GM18498 (cell line): ENCODE measurements around the gene IP6K3.

Source experiments
- ATAC-seq: cut with Tn5 transposase; IDR thresholded peaks from one replicate; pipeline ENCODE4 v1.9.1; 2021; ENCODE audit warnings: mild to moderate bottlenecking, moderate library complexity; ENCODE audit not compliant: unreplicated experiment

The IP6K3 gene

GRCh38 chr6:33740794-33741193 is 5.9 kb downstream of the IP6K3 start:
- ATAC-seq = no peak

GRCh38 chr6:33740204-33740608 is 6.5 kb downstream of the IP6K3 start:
- ATAC-seq = no peak

- no peak for ATAC-seq
These were observed 7.1 kb downstream of the IP6K3 start for GRCh38 chr6:33739571-33739970.

DNA sequence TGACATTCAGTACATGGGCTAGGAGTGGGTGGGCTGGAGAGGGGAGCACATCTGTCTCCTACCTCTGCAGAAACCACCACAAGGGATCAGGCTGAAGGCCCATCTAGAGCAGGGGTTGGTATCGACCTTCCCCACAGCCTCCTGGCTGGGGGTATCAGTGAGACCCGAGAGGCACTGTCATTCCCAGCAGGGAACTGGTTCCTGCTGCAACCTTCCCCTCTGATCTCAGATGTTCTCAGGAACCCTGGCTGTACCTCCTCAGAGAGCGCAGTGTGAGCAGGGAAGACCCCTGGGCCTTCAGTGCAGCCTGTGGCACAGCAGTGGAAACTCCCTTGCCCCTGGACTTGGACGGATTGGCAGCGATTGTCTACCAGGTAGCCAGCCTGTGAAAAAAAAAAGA is 7.8 kb downstream of the IP6K3 start:
- ATAC-seq = no peak

GRCh38 chr6:33738153-33738552 is 8.6 kb downstream of the IP6K3 start:
- ATAC-seq = no peak

DNA sequence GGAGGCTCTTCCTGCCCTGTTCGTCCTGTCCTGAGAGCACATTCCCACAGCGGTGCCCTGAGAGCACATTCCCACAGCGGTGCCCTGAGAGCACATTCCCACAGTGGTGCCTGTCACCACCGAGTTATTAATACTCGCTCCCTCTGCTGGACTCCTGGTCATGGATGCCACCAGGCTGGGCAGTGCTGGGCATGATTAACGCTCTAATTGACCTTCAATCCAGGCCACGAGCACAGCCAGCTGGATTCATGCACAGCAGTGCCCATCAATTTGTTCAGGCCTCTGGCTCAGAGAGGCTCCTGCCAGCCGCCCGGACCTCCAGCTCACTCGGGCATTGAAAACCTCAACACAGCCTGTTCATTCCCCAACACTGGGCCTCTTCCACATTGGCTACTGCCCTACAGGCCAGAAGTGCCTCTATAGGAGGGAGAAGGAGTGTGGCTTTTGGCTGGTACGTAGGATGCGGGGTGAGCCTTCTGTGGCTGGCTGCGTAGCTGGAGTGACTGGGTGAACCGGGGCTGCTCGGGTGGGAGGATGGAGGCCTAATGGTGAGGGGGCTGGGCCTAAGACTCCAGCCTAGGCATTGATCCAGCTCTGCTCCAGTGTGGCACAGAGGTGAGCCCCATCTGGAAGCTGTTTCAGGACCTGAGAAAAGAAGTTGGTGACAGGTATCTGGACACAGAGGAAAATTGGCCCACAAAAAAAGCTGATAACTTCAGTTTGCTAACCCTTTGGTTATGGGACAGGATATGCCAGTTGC is 9.3 kb downstream of the IP6K3 start:
- ATAC-seq = no peak

- ATAC-seq = no peak
These were observed 11.5 kb downstream of the IP6K3 start for GRCh38 chr6:33735216-33735615.

GRCh38 chr6:33733709-33734007 is 13.0 kb downstream of the IP6K3 start:
- ATAC-seq = no peak

DNA sequence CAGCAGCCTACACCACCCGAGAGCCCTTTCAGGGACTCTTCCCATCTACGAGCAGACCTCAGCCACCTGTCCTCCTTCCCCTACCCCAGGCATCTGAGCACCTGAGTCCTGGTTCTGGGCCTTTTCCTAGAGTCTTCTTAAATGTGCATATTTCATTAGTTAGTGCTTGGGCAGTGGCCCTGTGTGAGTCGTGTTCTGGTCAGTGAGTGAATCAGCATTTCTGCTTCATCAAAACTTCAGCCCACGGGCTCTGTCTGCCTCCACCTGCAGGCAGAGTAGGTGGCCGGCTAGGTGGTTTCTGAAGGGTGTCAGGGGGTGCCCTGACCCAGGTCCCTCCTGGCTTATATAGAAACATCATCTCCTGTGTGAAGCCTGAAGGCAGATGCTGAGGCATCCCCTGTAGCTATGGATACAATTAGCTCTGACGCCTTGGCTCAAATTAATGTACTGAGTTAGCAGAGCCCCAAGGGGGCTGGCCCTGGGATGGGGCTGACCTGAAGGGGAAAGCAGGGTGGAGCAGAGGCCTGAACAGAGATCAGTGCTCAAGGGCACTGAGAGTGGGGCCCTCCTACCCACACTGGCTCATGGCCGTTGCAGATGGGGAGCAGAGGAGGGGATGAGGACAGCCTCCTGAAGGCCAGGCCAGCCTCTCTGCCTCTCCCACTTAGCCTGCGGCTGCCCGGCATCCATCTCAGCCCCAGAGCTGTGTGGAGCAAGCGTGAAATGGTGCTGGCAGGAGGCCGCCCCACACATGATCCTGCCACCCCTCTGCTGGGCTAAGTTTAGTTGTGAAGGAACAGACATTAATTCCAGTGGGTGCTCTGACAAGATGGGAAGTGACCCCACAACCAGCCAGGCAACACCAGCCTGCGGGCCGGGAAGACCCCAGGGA is 13.6 kb downstream of the IP6K3 start:
- no peak for ATAC-seq

GRCh38 chr6:33732385-33732784 is 14.3 kb downstream of the IP6K3 start:
- ATAC-seq = no peak

- no peak for ATAC-seq
These were observed 14.9 kb downstream of the IP6K3 start for GRCh38 chr6:33731751-33732282.

- ATAC-seq = no peak
These were observed 15.7 kb downstream of the IP6K3 start for GRCh38 chr6:33731035-33731434.

DNA sequence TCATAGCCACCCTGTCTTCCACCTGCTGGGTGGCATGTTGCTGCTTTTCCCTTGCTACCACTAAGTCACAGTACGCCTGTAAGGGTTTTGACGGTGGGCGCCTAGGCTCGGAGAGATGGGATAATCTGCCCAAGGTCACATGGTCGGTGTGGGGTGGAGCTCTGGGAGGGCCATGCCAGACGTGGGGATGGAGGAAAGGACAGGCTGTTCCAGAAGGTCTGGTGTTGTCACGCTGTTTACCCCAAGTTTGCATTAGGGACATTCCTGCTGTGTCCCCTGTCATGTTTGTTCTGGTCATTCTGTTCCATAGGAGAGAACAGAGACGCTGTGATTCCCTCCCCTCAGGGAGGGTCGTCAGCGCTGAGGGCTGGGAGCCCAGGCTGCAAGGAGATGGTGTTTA is 16.1 kb downstream of the IP6K3 start:
- no peak for ATAC-seq

GRCh38 chr6:33729059-33729458 is 17.6 kb downstream of the IP6K3 start:
- ATAC-seq = no peak

GRCh38 chr6:33728438-33728837 is 18.3 kb downstream of the IP6K3 start:
- ATAC-seq = no peak

- ATAC-seq = no peak
These were observed 18.8 kb downstream of the IP6K3 start for GRCh38 chr6:33727932-33728331.

DNA sequence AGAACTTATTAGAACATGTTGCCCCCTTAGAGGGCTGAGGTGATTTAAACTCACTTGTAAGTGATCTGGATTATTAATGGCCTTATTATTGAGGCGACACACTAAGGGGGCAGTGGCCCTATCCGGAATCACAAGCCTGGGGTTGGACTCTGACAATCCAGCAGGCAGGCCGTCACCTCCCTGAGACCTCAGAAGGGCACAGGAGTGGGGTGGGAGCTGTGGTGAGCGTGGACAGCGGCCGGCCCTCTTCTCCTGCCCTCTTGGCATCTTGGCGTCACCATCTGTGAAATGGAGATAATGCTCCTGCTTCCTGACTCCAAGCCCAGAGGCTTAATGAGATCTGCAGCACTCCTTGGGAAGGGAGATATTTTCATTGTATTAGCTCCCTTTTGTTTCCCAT is 19.6 kb downstream of the IP6K3 start:
- ATAC-seq = no peak

- no peak for ATAC-seq
These were observed 20.0 kb downstream of the IP6K3 start for GRCh38 chr6:33726696-33727095.

DNA sequence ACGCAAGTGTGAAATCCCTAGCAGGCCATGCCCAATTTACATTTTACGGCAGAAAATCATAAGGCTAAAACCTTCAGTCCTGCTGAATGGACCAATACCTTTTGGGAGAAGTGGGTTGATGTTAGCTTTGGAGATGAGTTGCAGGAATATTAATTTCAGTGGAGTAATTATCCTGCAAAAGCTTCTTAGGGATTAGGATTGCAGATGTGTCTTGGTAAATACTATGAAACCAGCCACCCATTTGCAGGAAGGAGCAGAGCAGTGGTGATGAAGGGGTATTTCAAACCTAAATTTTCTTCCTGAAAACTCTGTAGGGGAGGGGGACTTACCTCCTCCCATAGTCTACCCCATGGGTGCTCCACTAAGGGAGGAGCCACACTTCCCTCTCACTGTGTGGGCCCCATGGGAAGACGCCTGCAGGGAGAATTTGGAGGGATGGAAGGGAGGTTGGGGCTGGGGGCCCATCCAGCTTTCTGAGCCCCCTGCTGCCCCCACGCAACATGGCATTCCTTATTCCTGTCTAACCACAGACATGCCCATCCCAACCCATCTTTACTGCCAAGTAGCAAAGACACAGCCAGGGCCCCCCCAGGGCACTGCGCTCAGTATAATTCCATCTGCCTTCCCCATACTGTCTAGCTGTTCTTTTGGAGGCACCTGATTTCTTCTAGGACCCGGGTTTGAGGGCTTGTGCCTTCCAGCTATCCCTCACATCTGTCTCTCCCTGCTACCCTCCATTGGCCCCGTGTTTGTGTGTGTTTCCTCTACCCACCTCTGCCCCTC is 20.6 kb downstream of the IP6K3 start:
- ATAC-seq = no peak

GRCh38 chr6:33725222-33725621 is 21.5 kb downstream of the IP6K3 start:
- no peak for ATAC-seq
